RCC 7860 (cell line): Measurements from ENCODE around the gene RYR2.
A peak's percentile ranks its signal among the peaks of the same experiment; 100 is the strongest.

Source experiments
- DNase-seq: peaks from one replicate; pipeline ENCODE4 v3.0.0-alpha.2; 2015; ENCODE audit warnings: low spot score
- FAIRE-seq: peaks from 2 replicates; lab custom pipeline; 2012; peaks lifted over from hg19 to GRCh38; lab: Jason Lieb, UNC

The RYR2 gene

DNA sequence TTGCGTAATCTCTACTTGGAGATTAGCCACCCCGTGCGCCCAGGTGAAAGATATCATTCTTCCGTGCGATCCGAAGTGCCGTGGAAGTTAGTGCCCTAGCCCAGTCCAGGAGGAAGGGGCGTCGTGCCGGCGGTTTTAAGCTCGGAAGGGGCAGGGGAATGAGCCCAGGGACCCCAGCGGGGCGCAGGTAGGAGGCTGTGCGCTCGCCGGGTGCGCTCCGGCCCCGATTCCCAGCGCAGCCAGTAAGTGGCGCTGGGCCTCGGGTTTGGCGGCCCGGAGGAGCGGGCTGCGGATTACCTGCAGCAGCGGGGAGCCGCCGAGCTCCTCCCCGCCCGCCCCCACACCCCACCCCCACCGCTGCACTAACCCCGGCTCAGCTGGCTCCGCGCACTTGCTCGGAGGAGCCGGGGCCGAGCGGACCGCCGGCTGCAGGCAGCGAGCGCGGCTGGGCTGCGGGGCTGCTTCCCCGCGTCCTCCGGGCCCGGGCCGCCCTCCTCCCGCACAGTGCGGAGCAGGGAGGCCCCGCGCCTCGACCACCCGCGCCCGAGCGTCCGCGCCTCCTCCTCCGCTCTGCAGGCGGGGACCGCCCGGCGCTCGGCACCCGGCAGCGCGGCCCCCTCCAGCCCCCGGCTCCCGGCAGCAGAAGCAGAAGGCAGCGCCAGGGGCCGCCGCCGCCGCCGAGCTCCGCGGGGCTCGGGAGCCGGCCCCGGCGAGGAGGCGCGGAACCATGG lies at the start of gene RYR2:
Gene RYR2, plus strand, starts transcription at position 390 of the 731 bp plus-strand sequence. Its CDS starts 338 bp downstream, at position 728.
- DNase-seq (no peak), FAIRE-seq (no peak)

DNA sequence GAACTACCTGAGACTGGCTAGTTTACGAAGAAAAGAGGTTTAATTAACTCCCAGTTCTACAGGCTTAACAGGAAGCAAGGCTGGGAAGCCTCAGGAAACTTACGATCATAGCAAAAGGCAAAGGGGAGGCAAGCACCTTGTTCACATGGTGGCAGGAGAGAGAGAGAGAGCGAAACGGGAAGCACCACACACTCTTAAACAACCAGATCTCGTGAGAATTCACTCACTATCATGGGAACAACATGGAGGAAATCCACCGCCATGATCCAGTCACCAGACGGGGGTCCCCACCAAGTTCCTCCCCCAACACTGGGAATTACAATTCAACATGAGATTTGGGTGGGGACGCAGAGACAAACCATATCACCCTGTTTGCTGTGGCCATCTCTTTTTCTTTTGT lies 49.5 kb upstream of the RYR2 start:
- no peak for DNase-seq
- FAIRE-seq = no peak

DNA sequence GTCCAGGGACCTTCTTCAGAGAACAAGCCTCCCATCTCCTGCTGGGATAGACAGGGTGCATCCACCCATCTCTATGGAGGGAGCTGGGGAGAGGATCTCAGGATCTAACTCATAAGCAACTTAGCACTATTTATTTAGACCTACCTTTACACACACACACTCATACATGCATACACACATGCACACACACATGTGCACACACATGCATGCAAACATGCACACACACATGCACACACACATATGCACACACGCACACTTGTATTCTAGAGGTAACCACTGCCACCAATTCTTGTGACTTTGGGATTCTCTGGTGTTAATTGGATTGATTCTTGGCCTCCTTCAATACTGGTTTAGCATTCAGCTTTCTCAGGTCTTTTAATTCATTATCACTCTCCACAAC lies 47.5 kb upstream of the RYR2 start:
- FAIRE-seq (no peak), DNase-seq (no peak)

DNA sequence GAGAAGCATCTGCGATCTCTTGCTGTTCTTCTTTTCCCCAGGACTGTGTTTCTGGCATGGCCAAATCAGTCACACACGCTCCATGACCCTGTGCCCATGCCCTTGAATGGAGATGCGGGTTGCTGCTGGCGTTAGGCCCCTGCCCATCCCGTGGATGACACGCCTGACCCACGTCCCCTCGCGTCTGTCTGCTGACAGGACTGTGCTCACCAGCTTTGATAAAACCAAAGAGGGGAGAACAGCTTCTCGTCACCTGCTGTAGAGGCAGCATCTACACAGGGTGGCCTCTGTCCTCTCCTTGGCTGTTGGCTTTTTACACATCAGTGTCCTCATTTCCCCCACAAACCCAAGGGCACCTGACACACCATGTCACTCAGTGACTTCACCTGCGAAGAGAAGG lies 44.6 kb upstream of the RYR2 start:
- FAIRE-seq (no peak), DNase-seq (no peak)

DNA sequence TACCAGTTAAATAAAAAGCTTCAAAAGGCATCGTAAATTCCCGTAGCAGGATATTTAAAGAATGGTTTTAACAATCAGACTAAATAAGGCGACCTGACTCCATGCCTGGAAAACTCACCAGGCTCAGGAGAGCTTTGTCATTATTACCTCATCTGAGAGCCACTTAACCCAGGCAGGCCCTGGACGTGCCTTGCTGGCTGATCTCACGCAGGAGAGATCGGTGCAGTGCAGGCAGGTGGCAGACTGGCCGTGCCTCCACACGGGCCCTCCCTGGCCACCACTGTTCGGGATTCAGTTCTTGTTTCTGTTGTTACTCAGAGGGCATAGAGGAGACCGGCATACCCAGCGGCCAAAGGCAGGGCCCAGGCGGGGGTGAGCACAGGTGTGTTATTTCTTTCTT lies 44.1 kb upstream of the RYR2 start:
- FAIRE-seq (no peak), DNase-seq (no peak)

DNA sequence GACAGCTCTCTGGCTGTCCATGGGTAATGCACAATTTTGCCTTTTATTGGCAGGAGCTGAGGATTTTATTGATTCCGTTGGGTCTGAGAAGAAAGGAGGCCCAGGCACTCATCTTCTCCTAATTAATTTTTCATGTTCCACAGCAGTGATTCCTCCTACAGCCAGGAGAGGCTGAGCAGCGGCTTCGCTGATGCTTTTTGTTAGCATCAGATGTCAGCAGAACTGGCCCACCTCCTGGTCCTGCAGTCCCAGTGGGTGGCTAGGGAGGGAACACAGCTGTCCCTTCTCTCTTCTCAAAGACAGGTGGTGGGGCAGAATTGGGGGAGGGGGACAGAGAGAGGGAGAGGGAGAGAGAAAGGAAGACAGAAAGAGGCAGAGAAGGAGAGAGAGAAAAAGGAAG lies 43.4 kb upstream of the RYR2 start:
- FAIRE-seq = no peak

DNA sequence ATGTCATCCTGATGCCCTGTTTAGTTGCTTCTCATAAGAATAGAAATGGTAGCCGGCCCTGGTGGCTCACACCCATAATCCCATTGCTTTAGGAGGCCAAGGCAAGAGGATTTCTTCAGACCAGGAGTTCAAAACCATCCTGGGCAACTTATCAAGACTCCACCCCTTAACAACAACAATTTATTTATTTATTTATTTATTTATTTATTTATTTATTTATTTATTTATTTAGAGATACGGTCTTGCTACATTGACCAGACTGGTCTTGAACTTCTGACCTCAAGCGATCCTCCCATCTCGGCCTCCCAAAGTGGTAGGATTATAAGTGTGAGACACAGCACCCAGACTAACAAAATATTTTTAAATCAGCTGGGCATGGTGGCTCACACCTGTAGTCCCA lies 41.8 kb upstream of the RYR2 start:
- FAIRE-seq = no peak
- DNase-seq = no peak

More for the DNA sequence above, 43.4 kb upstream of the RYR2 start:
- no peak for DNase-seq

DNA sequence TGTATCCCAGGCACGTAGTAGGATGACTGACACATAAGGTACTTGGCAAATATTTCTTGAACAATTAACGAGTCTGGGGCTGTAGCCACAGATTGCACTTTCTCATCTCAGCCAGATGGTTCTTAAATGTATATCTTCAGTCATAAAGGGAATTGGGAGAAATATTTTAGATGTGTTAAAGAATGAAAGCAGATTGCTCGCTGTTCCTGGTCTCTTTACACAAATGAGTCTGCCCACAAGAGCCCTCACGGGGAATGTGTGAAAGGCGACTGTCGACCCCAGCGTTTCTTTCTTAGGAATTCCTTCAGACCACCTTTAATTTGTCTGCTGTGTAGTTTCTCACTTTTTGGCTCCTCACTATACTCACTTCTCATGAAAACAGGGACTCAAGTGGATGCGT lies 38.5 kb upstream of the RYR2 start:
- no peak for FAIRE-seq
- DNase-seq = no peak

DNA sequence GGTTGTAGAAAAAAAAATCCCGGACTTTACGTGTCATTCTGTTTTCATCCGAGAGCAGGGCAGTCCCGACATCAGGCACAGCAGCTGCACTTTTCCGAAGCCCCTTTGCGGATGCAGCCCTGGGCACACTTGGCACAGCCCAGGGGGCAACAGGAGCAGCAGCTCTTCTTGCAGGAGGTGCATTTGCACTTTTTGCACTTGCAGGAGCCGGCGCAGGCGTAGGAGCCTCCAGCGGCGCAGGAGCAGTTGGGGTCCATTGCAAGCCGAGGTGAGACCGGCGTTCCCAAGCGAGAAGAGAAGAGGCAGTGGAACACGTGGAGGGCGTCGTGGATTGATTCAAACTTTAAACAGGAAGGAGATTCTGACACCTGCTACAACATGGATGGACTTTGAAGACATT lies 37.9 kb upstream of the RYR2 start, which contains the start of gene MT1HL1:
Gene MT1HL1, minus strand, starts transcription at position 326 of the 400 bp plus-strand sequence. Its CDS starts 69 bp downstream, at position 257.
- FAIRE-seq (no peak), DNase-seq (no peak)

DNA sequence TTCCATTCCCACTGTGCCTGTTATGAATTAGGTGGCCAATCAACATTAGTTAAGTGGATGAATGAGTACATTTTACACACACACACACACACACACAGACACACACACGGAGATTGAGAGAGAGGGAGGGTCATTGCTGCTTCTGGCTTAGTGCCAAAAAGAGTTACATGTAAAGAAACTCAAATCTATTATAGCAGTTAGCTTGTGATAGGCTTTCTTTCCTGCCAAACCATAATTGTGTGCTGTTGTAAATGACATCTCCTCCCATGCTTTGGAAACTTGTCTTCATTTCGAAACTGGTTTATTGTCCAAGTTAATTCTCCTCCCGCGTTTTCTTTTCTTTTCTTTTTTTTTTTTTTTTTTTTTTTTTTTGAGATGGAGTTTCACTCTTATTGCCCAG lies 36.3 kb upstream of the RYR2 start:
- FAIRE-seq (no peak), DNase-seq (no peak)

DNA sequence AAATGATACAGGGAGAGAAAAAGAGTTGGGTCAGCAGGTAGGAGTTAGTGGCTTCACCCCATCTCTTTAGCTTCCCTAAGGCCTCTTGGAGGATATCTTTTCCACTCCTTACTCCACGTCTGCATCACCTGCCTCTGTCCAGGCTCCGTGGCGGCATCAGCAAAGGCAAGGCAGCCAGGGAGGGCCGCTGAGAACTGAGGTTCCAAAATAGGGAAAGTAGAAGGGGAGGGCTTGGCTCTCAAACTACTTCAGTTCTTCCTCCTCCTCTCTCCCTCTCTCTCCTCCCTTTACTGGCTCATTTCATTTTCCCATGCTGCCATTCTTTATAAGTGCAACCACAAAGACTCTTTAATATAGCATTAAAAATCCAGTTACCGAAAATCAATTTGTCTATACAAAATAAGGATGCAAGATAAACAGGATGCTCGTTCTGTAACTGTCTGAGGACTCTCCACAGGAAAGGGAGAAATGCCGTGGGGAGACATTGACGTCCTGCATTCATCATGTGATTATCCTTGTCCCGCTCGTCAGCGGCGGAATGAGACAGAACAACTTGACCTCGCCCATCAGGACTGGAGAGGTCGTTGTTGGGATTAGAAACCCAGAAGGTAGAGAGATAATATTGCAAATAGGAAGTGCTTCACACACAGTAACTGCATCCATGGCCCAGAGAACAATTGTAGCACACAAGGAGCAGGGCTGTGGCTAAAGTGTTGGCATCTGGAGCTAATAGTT lies 34.7 kb upstream of the RYR2 start:
- FAIRE-seq (no peak), DNase-seq (no peak)

DNA sequence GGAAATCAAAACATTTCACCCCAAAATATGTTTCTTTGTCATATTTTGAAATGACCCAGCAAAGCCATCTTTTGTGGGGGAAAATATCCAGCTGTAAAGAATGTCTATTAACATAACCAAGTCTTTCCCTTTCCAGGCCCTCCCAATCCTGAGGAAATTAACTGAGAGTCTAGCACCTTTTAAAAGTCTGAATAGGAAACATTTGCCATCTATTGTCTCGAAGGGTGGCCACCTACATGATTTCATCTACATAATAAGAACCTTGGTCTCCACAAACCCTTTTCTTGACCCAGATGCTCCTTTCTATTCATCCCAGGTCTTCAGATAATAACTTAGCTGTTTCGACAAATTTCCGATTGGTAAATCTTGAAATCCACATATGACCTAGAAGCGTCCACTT lies 32.4 kb upstream of the RYR2 start:
- FAIRE-seq = no peak
- DNase-seq = no peak

DNA sequence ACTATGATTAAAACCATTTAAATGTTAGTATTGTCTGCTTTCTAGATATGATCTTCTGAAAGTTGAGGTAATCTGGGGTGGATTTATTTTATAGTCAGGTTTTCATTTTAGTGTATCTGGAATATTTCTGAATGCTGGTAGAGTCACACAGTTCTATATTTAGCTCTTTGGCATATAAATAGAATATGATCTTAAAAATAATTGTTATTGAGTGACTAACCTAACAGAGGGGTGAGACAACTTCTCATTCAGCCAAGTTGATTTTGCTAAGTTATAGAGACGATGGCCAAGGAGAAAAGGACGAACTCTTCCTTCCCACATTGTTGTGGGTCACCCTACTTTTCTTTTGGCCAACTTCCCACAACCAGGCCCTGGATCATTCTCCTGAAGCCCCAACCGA lies 30.6 kb upstream of the RYR2 start:
- no peak for DNase-seq
- FAIRE-seq = no peak

DNA sequence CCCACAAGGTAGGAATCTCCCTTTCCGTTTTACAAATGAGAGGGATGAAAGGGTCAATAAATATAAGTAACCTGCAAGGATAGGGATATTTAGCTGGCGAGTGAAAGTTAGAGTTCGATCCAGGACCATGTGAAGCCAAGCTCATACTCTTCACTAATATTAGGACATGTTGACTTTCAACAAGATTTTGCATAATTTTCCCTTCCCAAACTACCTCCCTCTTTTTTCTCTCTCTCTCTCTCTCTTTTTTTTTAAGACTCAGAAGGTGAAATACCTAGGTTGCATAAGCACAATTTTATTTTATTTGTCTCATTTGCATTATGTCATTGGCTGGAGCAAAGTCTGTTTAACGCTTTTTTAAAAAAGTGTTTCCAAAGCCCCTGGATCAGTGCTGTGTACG lies 29.6 kb upstream of the RYR2 start:
- FAIRE-seq (no peak), DNase-seq (no peak)

DNA sequence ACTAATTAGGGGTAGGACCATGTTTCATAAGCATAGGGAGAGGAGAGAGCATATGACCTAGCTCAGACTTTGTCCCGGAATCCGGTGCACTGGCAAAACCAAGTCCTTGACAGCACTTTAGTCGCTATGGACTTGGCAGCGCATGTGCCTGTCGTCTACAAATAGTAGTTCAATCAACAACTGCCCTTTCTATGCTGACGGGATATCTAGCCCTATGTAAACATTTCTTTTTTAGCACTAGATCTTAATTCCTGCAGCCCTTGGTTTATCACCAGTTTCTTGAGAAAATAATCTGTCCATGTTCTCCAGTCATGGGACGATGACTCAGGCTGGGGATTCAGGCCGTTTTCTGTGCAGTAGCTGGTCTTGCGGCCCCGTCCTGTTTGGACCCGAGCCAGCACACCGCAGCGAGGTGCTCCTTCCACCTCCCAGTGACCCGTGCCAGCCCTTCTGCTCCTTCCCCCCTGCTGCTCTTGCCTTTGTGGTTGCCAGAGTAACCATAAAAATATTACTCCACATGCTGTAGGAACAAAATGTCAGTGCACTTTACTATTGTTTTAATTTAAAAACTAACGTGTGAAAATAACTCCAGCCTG lies 29.1 kb upstream of the RYR2 start:
- FAIRE-seq (peak; percentile 93), DNase-seq (peak; percentile 87)

DNA sequence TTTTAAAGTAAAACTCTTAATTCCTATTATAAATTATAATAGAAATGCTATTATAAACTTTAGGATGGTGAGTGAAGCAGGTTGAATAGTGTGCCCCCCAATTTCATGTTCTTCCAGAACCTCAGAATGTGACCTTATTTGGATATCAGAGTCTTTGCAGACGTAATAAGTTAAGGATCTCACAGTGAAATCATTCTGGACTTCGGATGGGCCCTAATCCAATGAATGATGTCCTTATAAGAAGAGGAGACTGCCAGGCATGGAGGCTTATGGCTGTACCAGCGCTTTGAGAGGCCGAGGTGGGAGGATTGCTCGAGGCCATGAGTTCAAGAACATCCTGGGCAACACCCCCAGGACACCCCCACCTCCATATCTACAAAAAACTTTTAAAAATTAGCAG lies 28.4 kb upstream of the RYR2 start:
- DNase-seq = no peak
- no peak for FAIRE-seq

DNA sequence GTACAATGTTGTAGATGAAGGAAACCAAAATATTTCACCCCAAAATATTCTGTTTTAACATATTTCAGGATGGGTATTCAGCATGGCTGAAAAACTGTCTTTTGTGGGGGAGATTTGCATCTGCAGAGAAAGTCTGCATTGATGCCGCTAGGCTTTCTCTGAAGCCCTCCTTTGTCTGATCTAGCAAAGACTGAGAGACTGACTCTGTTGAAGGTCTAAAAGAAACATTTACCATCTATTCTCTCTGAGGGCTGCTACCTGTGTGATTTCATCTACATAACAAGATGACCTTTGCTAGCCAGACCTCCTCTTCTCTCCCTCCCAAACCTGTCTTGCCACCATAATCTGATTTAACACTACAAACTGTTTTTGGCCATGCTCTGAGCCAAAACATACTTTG lies 25.4 kb upstream of the RYR2 start:
- FAIRE-seq = no peak
- DNase-seq = no peak

DNA sequence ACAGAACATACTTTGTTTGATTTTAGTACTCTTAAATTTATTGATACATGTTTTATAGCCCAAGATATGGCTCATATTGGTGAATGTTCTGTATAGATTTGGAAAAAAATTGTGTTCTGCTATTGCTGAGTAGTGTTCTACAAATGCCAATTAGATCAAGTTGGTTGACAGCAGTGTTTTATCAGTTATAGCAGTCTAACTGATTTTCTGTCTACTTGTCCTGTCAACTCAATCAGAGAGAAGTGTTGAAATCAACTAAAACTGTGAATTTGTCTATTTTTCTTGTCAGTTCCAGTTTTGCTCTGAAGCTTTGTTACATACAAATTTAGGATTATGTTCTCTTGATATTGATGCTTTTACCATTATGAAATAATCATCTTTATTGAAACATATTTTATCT lies 23.1 kb upstream of the RYR2 start:
- FAIRE-seq = no peak
- DNase-seq = no peak

DNA sequence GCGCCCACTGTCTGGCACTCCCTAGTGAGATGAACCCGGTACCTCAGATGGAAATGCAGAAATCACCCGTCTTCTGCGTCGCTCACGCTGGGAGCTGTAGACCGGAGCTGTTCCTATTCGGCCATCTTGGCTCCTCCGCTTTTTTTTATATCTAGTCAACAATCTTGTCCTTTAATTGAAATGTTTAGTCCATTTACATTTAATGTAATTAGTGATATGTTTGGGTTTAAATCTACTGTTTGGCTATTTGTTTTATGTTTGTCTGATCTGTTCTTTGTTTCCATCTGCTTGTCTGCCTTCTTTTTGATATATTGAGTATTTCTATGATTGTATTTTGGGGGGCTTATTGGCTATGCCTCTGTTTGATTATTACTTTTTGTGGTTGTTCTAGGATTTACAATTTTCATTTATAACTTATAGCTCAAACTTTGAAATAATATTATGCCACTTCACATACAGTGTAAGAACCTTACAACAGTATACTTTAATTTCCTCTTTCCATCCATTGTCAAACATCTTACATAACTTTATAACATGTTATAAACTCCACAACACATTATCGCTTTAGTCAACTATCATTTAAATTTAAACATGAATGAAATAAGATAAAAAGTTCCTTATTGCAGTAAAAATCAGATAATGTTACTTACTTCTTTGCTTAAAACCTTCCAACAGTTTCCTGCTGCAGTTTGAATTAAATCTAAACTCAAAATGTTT lies 16.5 kb upstream of the RYR2 start:
- DNase-seq (no peak), FAIRE-seq (no peak)

DNA sequence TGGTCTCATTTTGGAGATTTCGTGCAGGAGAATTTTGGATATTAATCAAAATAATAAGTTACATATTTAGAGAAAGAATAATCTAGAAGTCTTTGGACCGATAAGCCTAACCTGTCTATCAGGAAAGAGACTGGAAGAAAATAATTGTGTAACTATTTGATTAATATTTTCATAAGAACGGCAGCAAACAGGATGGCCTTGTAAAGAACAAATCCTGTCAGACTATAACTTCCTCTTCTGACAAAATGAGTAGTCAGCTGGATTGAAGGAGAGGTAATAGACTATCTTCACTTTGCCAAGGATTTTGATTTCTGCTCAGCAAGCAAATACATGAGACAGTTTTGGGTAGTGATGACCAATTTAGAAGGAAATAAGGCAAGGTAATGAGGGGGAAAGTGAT lies 12.7 kb upstream of the RYR2 start:
- no peak for DNase-seq
- FAIRE-seq = no peak

DNA sequence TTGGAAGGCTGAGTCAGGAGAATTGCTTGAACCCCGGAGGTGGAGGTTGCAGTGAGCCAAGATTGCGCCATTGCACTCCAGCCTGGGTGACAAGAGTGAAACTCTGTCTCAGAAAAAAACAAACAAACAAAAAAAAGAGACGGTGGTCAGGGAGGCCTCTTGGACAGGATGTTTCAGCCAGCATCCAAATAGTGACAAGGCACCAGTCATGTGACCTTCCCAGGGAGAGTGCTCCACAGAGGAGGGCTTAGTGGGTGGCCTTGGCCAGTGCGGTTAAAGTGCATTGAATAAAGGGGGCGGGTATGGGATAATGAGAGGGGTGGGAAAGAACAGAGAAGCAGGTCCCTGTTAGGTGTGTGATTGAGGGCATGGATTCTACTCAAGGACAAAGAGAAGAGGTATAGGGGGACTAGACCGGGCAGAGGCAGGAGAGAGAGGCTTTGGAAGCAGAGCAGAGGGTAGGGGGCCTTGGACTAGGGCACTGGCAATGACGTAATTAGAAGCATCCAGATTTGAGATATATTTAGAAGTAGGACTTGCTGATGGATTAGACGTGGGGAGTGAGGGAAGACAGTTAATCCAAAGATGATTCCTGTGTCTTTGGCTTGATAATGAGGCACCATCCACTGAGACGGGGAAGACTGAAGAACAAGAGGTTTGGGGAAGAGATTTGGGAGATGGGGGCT lies 12.0 kb upstream of the RYR2 start:
- DNase-seq = no peak
- FAIRE-seq = no peak
